NK-92 (cell line): ENCODE results near the gene DIS3L2.

ENCODE experiments used
- DNase-seq: peaks from one replicate; lab custom pipeline; 2025; ENCODE audit not compliant: unreplicated experiment; lab: John Stamatoyannopoulos, UW

DIS3L2 gene

GRCh38 chr2:231955758-231956472, 5.6 kb upstream of the DIS3L2 start:
- DNase-seq, result no peak

GRCh38 chr2:231957913-231958763, 3.4 kb upstream of the DIS3L2 start:
- DNase-seq, result no peak

- DNase-seq, result no peak
Observed at GRCh38 chr2:231960810-231961348, 634 bp upstream of the DIS3L2 start.

- DNase-seq, result no peak
Observed at GRCh38 chr2:231965102-231965501, 3.6 kb downstream of the DIS3L2 start.

GRCh38 chr2:231966886-231967285, 5.4 kb downstream of the DIS3L2 start:
- DNase-seq, result no peak

GRCh38 chr2:231968820-231969219, 7.3 kb downstream of the DIS3L2 start:
- DNase-seq, result no peak

- DNase-seq, result no peak
Observed at GRCh38 chr2:231970461-231970860, 8.9 kb downstream of the DIS3L2 start.

- DNase-seq, result no peak
Observed at GRCh38 chr2:231975001-231975400, 13.5 kb downstream of the DIS3L2 start.

- no peak for DNase-seq
Observed at GRCh38 chr2:231977430-231977829, 15.9 kb downstream of the DIS3L2 start.

GRCh38 chr2:231984992-231985391, 23.5 kb downstream of the DIS3L2 start:
- DNase-seq, result no peak

- no peak for DNase-seq
Observed at GRCh38 chr2:231985823-231986261, 24.3 kb downstream of the DIS3L2 start.

GRCh38 chr2:231987124-231987727, 25.7 kb downstream of the DIS3L2 start:
- no peak for DNase-seq

- DNase-seq, result no peak
Observed at GRCh38 chr2:231988179-231988866, 26.8 kb downstream of the DIS3L2 start.

- no peak for DNase-seq
Observed at GRCh38 chr2:231991664-231992063, 30.2 kb downstream of the DIS3L2 start.

GRCh38 chr2:231992888-231993287, 31.4 kb downstream of the DIS3L2 start:
- no peak for DNase-seq

- no peak for DNase-seq
Observed at GRCh38 chr2:231996797-231997540, 35.5 kb downstream of the DIS3L2 start.

GRCh38 chr2:231998046-231998445, 36.5 kb downstream of the DIS3L2 start:
- DNase-seq, result no peak

- DNase-seq, result no peak
Observed at GRCh38 chr2:232000439-232000838, 38.9 kb downstream of the DIS3L2 start.

- DNase-seq, result no peak
Observed at GRCh38 chr2:232001073-232001472, 39.6 kb downstream of the DIS3L2 start.

GRCh38 chr2:232006253-232006652, 44.7 kb downstream of the DIS3L2 start:
- DNase-seq, result no peak
